Neuronal stem cell (in vitro differentiated cells): ENCODE results near the gene TRIP13. TPM values are rescaled to one million over a fixed set of nuclear protein-coding genes. Genes with fewer than 3 reads are reported as not detected.
"Not testable (repeated sequence)": the region's sequence is repeated elsewhere in the genome, so short reads cannot be mapped to it uniquely, and the experiment has no call there.

ENCODE experiments used
- DNase-seq: peaks from one replicate; pipeline ENCODE4 v3.0.0-alpha.2; 2013; ENCODE audit warnings: low spot score
- H2AFZ ChIP-seq: one replicate; pipeline ENCODE4 v1.6.1; 2013; ENCODE audit warnings: mild to moderate bottlenecking, low read length, inconsistent platforms
- H2AK5ac ChIP-seq: 2 replicates; pipeline ENCODE4 v1.6.1; 2013; ENCODE audit warnings: low read depth, mild to moderate bottlenecking, inconsistent platforms, low read length, moderate library complexity, mixed read lengths
- H2BK120ac ChIP-seq: 2 replicates; pipeline ENCODE4 v1.6.1; 2013; ENCODE audit warnings: low read depth, mild to moderate bottlenecking, inconsistent platforms, low read length, moderate library complexity, mixed read lengths
- H2BK12ac ChIP-seq: one replicate; pipeline ENCODE4 v1.6.1; 2013; ENCODE audit warnings: low read length, inconsistent platforms
- H2BK15ac ChIP-seq: 2 replicates; pipeline ENCODE4 v1.6.1; 2013; ENCODE audit warnings: mild to moderate bottlenecking, low read length, inconsistent platforms, mixed read lengths
- H2BK5ac ChIP-seq: one replicate; pipeline ENCODE4 v1.6.1; 2013; ENCODE audit warnings: inconsistent platforms, mild to moderate bottlenecking, low read length, moderate library complexity
- H3K14ac ChIP-seq: one replicate; pipeline ENCODE4 v1.6.1; 2013; ENCODE audit warnings: low read length, inconsistent platforms
- H3K18ac ChIP-seq: 2 replicates; pipeline ENCODE4 v1.6.1; 2013; ENCODE audit warnings: low read length, inconsistent platforms
- H3K23ac ChIP-seq: 2 replicates; pipeline ENCODE4 v1.6.1; 2013; ENCODE audit warnings: low read depth, mild to moderate bottlenecking, mixed read lengths, low read length, inconsistent platforms; ENCODE audit not compliant: poor library complexity
- H3K27ac ChIP-seq: replicated peaks from 3 replicates; pipeline ENCODE4 v1.5.1; 2013; ENCODE audit warnings: low read length, inconsistent platforms
- H3K27me3 ChIP-seq, 3 experiments: 2 replicates each; pipeline ENCODE4 v1.6.1; 2013; ENCODE audit warnings: low read length in 3 of 3, mild to moderate bottlenecking in 2 of 3, inconsistent platforms in 1 of 3, low read depth in 1 of 3, mixed read lengths in 1 of 3, moderate library complexity in 1 of 3; ENCODE audit not compliant: control insufficient read depth in 3 of 3, insufficient read depth in 3 of 3
- H3K36me3 ChIP-seq, 2 donors: replicated peaks in 1 of 2; 2 replicates each; pipeline ENCODE4 v1.6.1; 2013; ENCODE audit warnings: low read length in 2 of 2; ENCODE audit not compliant: control insufficient read depth in 2 of 2, insufficient read depth in 2 of 2
- H3K4ac ChIP-seq: 2 replicates; pipeline ENCODE4 v1.6.1; 2013; ENCODE audit warnings: inconsistent platforms, mild to moderate bottlenecking, low read length, moderate library complexity
- H3K4me1 ChIP-seq, 2 donors: 1 replicate in 1 of 2; 2 replicates in 1 of 2; pipeline ENCODE4 v1.6.1; 2013; ENCODE audit warnings: low read length in 2 of 2, low read depth in 1 of 2; ENCODE audit not compliant: control insufficient read depth in 2 of 2, insufficient read depth in 1 of 2
- H3K4me2 ChIP-seq: one replicate; pipeline ENCODE4 v1.6.1; 2013; ENCODE audit warnings: mild to moderate bottlenecking, low read length, inconsistent platforms; ENCODE audit not compliant: insufficient read depth, poor library complexity, severe bottlenecking
- H3K4me3 ChIP-seq, 2 donors: 2 replicates each; pipeline ENCODE4 v1.5.1; 2013; ENCODE audit warnings: low read length in 2 of 2, mild to moderate bottlenecking in 2 of 2, inconsistent platforms in 1 of 2, moderate library complexity in 1 of 2
- H3K79me1 ChIP-seq: one replicate; pipeline ENCODE4 v1.6.1; 2013; ENCODE audit warnings: low read depth, mild to moderate bottlenecking, inconsistent platforms, low read length, moderate library complexity
- H3K9ac ChIP-seq: one replicate; pipeline ENCODE4 v1.6.1; 2013; ENCODE audit warnings: mild to moderate bottlenecking, low read depth, low read length, inconsistent platforms; ENCODE audit not compliant: poor library complexity
- H3K9me3 ChIP-seq, 2 donors: replicated peaks in 1 of 2; 2 replicates each; pipeline versions ENCODE3 to v1.6.1; 2013; ENCODE audit warnings: low read length in 2 of 2, mild to moderate bottlenecking in 2 of 2, inconsistent platforms in 1 of 2, low read depth in 1 of 2, mixed read lengths in 1 of 2, moderate library complexity in 1 of 2; ENCODE audit not compliant: control insufficient read depth in 2 of 2, insufficient read depth in 1 of 2
- H4K8ac ChIP-seq: one replicate; pipeline ENCODE4 v1.6.1; 2013; ENCODE audit warnings: low read depth, mild to moderate bottlenecking, inconsistent platforms, low read length, moderate library complexity
- H4K91ac ChIP-seq: one replicate; pipeline ENCODE4 v1.6.1; 2013; ENCODE audit warnings: low read length, low read depth, mild to moderate bottlenecking, inconsistent platforms; ENCODE audit not compliant: poor library complexity
- WGBS, 2 donors: extraction: QIAGEN DNeasy Blood & Tissue Kit; methylation state at CpG; one replicate each; pipeline ENCODE4 v1.1.7; 2013; ENCODE audit warnings: missing lambda C conversion rate in 2 of 2, mixed read lengths in 1 of 2; ENCODE audit not compliant: insufficient read length in 2 of 2, insufficient replicate concordance in 1 of 2; ENCODE audit errors: extremely low coverage in 2 of 2; 5-methylcytosine and 5-hydroxymethylcytosine counted together
- polyA plus RNA-seq, 2 experiments: library from polyadenylated mRNA; stranded (reverse); fragments of 200-250 nt; gene quantifications; one replicate each; pipeline ENCODE4 v1.2.3, GENCODE V29; 2013

Gene TRIP13, protein sequence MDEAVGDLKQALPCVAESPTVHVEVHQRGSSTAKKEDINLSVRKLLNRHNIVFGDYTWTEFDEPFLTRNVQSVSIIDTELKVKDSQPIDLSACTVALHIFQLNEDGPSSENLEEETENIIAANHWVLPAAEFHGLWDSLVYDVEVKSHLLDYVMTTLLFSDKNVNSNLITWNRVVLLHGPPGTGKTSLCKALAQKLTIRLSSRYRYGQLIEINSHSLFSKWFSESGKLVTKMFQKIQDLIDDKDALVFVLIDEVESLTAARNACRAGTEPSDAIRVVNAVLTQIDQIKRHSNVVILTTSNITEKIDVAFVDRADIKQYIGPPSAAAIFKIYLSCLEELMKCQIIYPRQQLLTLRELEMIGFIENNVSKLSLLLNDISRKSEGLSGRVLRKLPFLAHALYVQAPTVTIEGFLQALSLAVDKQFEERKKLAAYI
- polyA plus RNA-seq (2013, experiment 1 of 2), result 24.6 TPM
- polyA plus RNA-seq (2013, experiment 2 of 2), result 25.7 TPM

DNA sequence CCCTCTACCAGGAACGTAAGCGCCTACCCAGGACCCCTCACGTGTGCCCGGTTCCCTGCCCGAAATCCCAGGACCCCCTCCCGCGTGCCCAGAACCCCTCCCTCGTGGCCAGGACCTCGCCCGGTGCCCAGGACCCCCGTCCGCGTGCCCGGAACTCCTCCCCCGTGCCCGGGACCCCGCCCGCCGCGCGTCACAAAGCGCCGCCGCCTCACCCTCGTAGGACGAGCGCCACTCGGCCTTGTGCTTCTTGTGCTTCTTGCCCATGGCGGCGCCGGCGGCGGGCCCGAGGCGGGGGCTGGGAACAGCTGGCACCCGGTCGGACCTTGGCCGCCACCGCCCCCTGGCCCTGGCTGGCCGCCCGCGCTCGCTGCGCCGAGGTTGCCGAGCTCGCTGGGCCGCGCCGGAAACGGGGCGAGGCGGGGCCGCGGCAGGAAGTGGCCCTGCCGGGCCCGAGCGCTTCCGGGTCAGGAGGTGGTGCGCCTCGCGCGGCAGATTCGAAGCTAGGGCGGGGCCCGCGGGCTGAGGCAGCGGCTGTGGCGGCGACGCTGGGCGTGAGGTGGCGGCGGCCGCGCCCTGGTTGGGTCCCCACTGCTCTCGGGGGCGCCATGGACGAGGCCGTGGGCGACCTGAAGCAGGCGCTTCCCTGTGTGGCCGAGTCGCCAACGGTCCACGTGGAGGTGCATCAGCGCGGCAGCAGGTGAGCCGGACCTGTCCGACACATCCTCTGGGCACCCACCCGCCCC is at the start of gene TRIP13, which contains the start of gene BRD9:
TSS of gene TRIP13 (plus strand) at position 491 of the 743 bp plus-strand sequence. CDS start at position 606, 115 bp downstream.
TSS of gene BRD9 (minus strand) at position 408 of the 743 bp plus-strand sequence. CDS start at position 264, 144 bp downstream.
- peak within 1 kb of the TSS; percentile 96 for H2AFZ ChIP-seq
- no peak within 1 kb of the TSS for H2BK15ac ChIP-seq
- H3K79me1 ChIP-seq, result peaks cover 20% of the 10 kb centered on the region
- H3K4me3 ChIP-seq, result peak within 1 kb of the TSS; percentile 76 to 86
- H3K36me3 ChIP-seq, result peaks cover 42 to 75% of the 10 kb centered on the region in 2 donors
- peak within 1 kb of the TSS; percentile 93 for H3K4me2 ChIP-seq
- peak within 1 kb of the TSS; percentile 72 for H3K14ac ChIP-seq
- H4K91ac ChIP-seq, result no peak within 1 kb of the TSS
- peak within 1 kb of the TSS; percentile 98 for H3K18ac ChIP-seq
- H2BK12ac ChIP-seq, result no peak within 1 kb of the TSS
- no peak within 1 kb of the TSS for H2BK120ac ChIP-seq
- H3K23ac ChIP-seq, result peak within 1 kb of the TSS; percentile 96
- no peak within 1 kb of the TSS for H3K4ac ChIP-seq
- peaks cover 11 to 15% of the 10 kb centered on the region in 2 donors for H3K4me1 ChIP-seq
- peak within 1 kb of the TSS; percentile 96 for H3K9ac ChIP-seq
- H3K27me3 ChIP-seq, result no peaks in the 10 kb centered on the region
- no peaks in the 10 kb centered on the region for H3K9me3 ChIP-seq
- H2AK5ac ChIP-seq, result peak within 1 kb of the TSS; percentile 72
- peak within 1 kb of the TSS; percentile 59 for H3K27ac ChIP-seq
- H2BK5ac ChIP-seq, result peak within 1 kb of the TSS; percentile 71
- no peak within 1 kb of the TSS for H4K8ac ChIP-seq
- peak; percentile 66 for DNase-seq
- no CpG with 5 or more reads among the region's 91 CpGs for WGBS, 2 donors

DNA sequence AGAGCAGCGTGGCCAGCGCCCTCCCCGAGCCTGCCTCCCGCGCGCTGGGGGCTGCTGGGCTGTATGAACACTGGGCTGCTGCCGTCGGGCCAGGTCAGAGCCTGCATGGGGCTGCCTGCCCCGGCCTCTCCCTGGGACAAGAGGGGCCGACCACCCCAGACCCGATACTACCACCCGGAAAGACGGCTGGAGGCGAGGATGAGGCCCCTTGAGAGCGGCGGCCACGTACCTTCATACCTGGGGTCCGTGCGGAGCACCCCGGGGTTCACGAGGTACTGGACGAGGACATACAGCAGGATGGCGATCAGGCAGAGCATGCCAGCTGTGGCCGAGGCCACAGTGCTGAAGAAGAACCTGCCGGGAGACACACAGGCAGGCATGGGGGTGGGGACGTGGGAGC is 49.3 kb upstream of the TRIP13 start:
- not testable (repeated sequence) for DNase-seq, H2BK120ac ChIP-seq, H2BK5ac ChIP-seq, H3K9ac ChIP-seq, H2BK15ac ChIP-seq, H3K14ac ChIP-seq, H4K91ac ChIP-seq, H4K8ac ChIP-seq, H3K27ac ChIP-seq, H2AK5ac ChIP-seq, H3K9me3 ChIP-seq, H3K4me2 ChIP-seq, H3K23ac ChIP-seq, H3K4me3 ChIP-seq, H3K27me3 ChIP-seq, H3K4me1 ChIP-seq, H2BK12ac ChIP-seq, H3K18ac ChIP-seq, H2AFZ ChIP-seq, H3K4ac ChIP-seq, H3K79me1 ChIP-seq
- H3K36me3 ChIP-seq, result peaks cover 3 to 10% of the 10 kb centered on the region in 2 donors
- WGBS, 2 donors, result no CpG with 5 or more reads among the region's 26 CpGs

DNA sequence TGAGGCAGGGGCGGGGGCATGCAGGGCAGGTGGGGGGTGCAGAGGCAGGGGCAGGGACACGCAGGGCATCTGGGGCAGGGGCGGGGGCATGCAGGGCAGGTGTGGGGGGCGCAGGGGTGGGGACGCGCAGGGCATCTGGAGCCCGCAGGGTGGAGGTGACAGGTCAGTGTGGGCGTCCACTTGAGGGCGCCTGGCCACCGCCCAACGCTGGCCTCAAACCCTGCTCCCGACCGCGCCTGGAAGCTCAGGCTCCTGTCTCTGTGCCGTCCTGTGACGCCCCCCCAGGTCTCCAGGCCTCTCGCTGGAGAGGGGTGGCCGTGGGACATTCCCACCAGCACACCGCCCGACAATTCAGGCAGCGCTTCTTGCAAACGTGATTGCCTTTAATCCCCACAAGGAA is 48.8 kb upstream of the TRIP13 start:
- not testable (repeated sequence) for H2BK120ac ChIP-seq, H3K4me3 ChIP-seq, H3K9me3 ChIP-seq, H3K27me3 ChIP-seq, H3K9ac ChIP-seq, H2AFZ ChIP-seq, H3K4ac ChIP-seq, H2BK5ac ChIP-seq, H2BK12ac ChIP-seq, H2BK15ac ChIP-seq, H3K4me1 ChIP-seq, H3K79me1 ChIP-seq, H4K91ac ChIP-seq, H4K8ac ChIP-seq, H3K23ac ChIP-seq, H3K14ac ChIP-seq, H3K27ac ChIP-seq, H2AK5ac ChIP-seq, DNase-seq
- H3K36me3 ChIP-seq, result peaks cover 3 to 10% of the 10 kb centered on the region in 2 donors
- peak overlapping the region; percentile 11 for H3K4me2 ChIP-seq
- WGBS, 2 donors, result no CpG with 5 or more reads among the region's 22 CpGs
- peak overlapping the region; percentile 38 for H3K18ac ChIP-seq

DNA sequence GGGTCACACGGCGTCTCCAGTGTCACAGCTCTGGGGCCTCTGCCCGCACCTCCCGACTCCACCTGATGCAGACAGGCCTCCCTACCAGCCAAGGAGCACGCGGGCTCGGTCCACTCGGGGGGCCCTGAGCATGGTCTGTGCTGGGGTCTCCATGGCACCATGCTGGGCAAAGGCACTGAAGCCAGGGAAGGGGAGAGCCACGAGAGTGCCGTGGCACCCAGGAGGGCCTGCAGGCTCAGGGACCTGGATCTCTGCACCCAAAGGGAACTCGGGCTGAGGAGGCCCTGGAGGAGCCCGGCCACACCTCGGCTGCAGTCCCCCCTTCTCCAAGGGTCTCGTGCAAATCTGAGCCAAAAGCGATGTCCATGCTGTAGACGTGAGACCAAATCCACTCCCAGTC is 48.3 kb upstream of the TRIP13 start:
- H3K4me2 ChIP-seq, H2BK15ac ChIP-seq, H3K9me3 ChIP-seq, H2AFZ ChIP-seq, H2BK5ac ChIP-seq, H3K27me3 ChIP-seq, H3K79me1 ChIP-seq, DNase-seq, H3K23ac ChIP-seq, H3K4me3 ChIP-seq, H2AK5ac ChIP-seq, H3K4ac ChIP-seq, H2BK120ac ChIP-seq, H3K14ac ChIP-seq, H3K9ac ChIP-seq: not testable (repeated sequence)
- peaks cover 3 to 10% of the 10 kb centered on the region in 2 donors for H3K36me3 ChIP-seq
- H3K4me1 ChIP-seq, result peaks cover 6 to 12% of the 10 kb centered on the region in 2 donors
- H3K18ac ChIP-seq, result peak overlapping the region; percentile 89
- H2BK12ac ChIP-seq, result peak overlapping the region; percentile 67
- peak overlapping the region; percentile 70 for H4K8ac ChIP-seq
- WGBS, 2 donors, result no CpG with 5 or more reads among the region's 16 CpGs
- peak overlapping the region; percentile 1 for H3K27ac ChIP-seq
- H4K91ac ChIP-seq, result peak overlapping the region; percentile 45
